GM12872 (cell line): ENCODE results near the gene RAI1.

Source experiments
- CTCF ChIP-seq: IDR thresholded peaks from 3 replicates; pipeline ENCODE4 v1.5.1; 2011; ENCODE audit warnings: low read depth, mild to moderate bottlenecking, low read length, moderate library complexity; ENCODE audit not compliant: insufficient read depth

RAI1 gene

DNA sequence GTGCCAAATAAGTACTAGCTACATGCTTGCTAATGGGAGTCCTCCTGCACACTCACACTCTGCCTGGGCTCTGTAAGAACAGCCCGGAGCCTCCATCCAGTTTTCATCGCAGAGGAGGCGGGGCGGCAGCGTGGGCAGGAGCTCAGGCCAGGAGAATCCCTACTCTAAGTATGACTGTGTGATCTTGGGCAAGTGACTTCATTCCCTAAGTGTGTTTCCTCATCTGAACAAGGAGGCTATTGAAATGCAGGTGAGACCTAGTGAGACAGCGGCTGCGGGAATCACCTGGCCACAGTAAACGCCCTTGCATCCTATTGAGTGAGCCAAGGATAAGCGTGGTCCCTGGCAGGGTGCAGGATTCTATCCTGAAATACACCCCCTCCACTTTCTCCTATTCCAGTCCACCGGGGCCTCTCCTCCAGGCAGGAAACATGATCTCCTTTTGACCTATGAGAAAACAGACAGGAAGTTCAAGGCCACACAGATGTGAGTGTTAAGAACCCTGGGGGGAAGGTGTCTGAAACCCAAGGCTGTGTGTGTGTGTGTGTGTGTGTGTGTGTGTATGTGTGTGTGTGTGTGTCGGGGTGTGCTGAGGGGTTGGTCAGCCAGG lies 5.2 kb upstream of the RAI1 start:
- no peak for TF ChIP-seq CTCF

- no peak for TF ChIP-seq CTCF
Measured at GRCh38 chr17:17676752-17677151, 4.5 kb upstream of the RAI1 start.

DNA sequence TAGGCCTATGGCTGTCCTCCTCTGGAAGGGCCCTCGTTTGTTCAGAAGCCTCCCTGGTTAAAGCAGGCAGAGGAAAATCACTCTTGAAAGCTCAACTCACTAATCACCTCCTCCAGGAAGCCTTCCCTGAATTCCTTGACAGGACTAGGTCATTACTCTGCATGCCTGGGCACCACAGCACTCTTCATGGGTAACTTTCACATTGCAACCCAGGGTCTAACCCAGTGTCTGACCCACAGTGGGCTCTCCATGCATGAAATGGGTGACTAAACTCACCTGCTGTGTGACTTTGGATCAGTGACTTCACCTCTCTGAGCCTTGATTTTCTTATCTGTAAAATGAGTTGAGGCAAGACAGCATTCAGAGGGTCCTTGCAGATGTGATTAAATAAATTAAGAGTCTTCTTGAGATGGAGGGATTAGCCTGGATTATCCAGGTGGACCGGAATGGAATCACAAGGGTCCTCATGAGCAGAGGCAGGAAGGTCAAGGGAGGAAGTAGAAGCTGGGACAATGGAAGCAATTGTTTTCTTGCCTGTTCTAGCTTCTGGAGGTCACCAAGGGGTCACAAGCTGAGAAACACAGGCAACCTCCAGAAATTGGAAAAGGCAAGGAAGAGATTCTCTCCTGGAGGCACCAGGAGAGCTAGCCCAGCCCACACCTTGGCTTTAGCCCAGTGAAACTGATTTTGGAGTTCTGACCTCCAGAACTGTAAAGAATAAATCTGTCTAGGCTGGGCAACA lies 3.8 kb upstream of the RAI1 start:
- TF ChIP-seq CTCF: no peak

DNA sequence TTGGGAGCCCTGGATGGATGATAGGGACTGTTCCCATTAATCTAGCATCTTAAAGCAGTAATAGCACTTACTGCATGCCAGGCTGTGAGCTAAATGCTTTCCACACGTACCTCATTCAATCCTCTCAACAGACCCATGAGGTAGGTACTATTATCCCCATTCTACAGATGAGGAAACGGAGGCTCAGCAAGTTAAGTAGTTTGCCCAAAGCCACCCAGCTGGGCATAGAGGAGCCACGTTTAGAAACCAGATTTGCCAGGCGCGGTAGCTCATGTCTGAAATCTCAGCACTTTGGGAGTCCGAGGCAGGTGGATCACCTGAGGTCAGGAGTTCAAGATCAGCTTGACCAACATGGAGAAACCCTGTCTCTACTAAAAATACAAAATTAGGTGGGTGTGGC lies 2.0 kb upstream of the RAI1 start:
- no peak for TF ChIP-seq CTCF

GRCh38 chr17:17679748-17680147 lies 1.5 kb upstream of the RAI1 start:
- no peak for TF ChIP-seq CTCF

GRCh38 chr17:17680477-17681186 lies 626 bp upstream of the RAI1 start:
- TF ChIP-seq CTCF: no peak; the same call in 2 of the 3 replicates

GRCh38 chr17:17681744-17682292 lies 560 bp downstream of the RAI1 start:
- peak; percentile 21; the same call in 1 of the 3 replicates for TF ChIP-seq CTCF
